ENCODE results near the gene SMYD3. TPM values are rescaled to one million over a fixed set of nuclear protein-coding genes. Genes with fewer than 3 reads are reported as not detected.

The SMYD3 gene
- total and polyA plus RNA-seq, 2 donors (not counting 1 experiment from before 2014, with no cell fraction given): 9.7 to 37.2 TPM

GRCh38 chr1:246221485-246222255 is 285.4 kb downstream of the SMYD3 start:
- Histone ChIP-seq H3K9ac (ENCODE audit: low read length) (no peak overlapping the region), H3K4me1 (ENCODE audit: control insufficient read depth in 2 of 2, insufficient read depth in 2 of 2, low read length in 2 of 2) (no peaks in the 10 kb centered on the region), H3K27ac (ENCODE audit: low read length in 2 of 2) (no peak overlapping the region), H3K9me3 (ENCODE audit: control extremely low read depth in 1 of 3, control insufficient read depth in 2 of 3, insufficient read depth in 1 of 3, low read length in 2 of 3) (peaks cover 0 to 25% (median 0%) of the 10 kb centered on the region in 3 donors), H3K4me3 (ENCODE audit: control extremely low read depth in 1 of 5, extremely low read depth in 1 of 5, insufficient read depth in 1 of 5, low read depth in 2 of 5, low read length in 4 of 5) (no peak overlapping the region), H3K79me2 (ENCODE audit: control insufficient read depth, insufficient read depth, low read length) (no peaks in the 10 kb centered on the region), H3K27me3 (replicated peaks in 1 of 4; ENCODE audit: control extremely low read depth in 1 of 4, control insufficient read depth in 3 of 4, insufficient read depth in 4 of 4, low read length in 3 of 4) (no peaks in the 10 kb centered on the region), H3K36me3 (replicated peaks in 1 of 2; ENCODE audit: control extremely low read depth in 1 of 2, control insufficient read depth in 1 of 2, extremely low read depth in 1 of 2, insufficient read depth in 2 of 2, low read length in 1 of 2) (no peaks in the 10 kb centered on the region), H4K20me1 (ENCODE audit: control insufficient read depth, insufficient read depth, low read length, poor library complexity, severe bottlenecking) (no peaks in the 10 kb centered on the region), H2AFZ (ENCODE audit: insufficient read depth, low read depth, low read length, poor library complexity, severe bottlenecking) (no peak overlapping the region), H3K4me2 (replicated peaks; ENCODE audit: low read depth, low read length, poor library complexity, severe bottlenecking) (no peak overlapping the region)
- ATAC-seq (ENCODE audit: low read depth) (no peak), DNase-seq (no peak)
- CTCF ChIA-PET: no interaction called here
- peaks cover 3% of the 10 kb centered on the region for H3K4me1 Mint-ChIP-seq
- no peaks in the 10 kb centered on the region for H3K27me3 Mint-ChIP-seq
- no peak overlapping the region for H3K27ac Mint-ChIP-seq
- POLR2A ChIA-PET: no interaction called here
- WGBS (ENCODE audit: insufficient coverage): 69% methylated on average over 13 of the region's 14 CpGs
- TF ChIP-seq CTCF (IDR thresholded peaks at IDR 0.05) (no peak), EZH2 (IDR thresholded peaks at IDR 0.05; ENCODE audit: borderline replicate concordance, insufficient read depth, low read depth, low read length, poor library complexity, severe bottlenecking) (no peak)
- no peak overlapping the region for H3K4me3 Mint-ChIP-seq
- intact Hi-C loops (cut with micrococcal nuclease): no loop called here
- no peaks in the 10 kb centered on the region for H3K9me3 Mint-ChIP-seq (ENCODE audit: insufficient read depth)

DNA sequence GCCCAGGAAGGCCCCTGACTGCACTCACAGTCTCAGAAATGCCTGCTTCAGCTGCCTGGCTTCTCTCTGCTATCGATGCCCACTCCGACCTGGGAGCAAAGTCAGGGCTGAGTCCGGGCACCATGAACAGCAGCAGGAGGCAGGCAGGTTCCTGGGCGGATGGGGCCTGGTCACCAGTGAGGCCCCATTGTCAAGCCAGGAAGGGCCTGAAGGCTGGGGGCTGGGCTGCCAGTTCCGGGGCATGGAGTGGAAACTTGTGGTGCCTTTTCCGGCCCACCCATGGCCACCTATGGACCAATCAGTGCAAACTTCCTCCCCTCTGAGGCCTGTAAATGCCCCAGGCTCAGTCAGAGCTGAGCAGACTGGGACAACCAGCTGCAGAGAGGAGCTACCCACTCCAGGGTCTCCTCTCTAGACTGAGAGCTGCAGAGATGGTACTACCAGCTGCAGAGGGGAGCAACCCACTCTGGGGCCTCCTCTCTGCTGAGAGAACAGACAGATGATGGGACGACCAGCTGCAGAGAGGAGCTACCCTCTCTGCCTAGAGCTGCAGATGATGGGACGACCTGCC is 286.5 kb downstream of the SMYD3 start:
- H3K4me2 ChIP-seq (replicated peaks; ENCODE audit: low read depth, low read length, poor library complexity, severe bottlenecking): no peak overlapping the region
- peaks cover 0 to 25% (median 0%) of the 10 kb centered on the region in 3 donors for H3K9me3 ChIP-seq (ENCODE audit: control extremely low read depth in 1 of 3, control insufficient read depth in 2 of 3, insufficient read depth in 1 of 3, low read length in 2 of 3)
- no peak overlapping the region for H3K27ac ChIP-seq (ENCODE audit: low read length in 2 of 2)
- WGBS (ENCODE audit: insufficient coverage): 97% methylated on average over 8 of the region's 8 CpGs
- H4K20me1 ChIP-seq (ENCODE audit: control insufficient read depth, insufficient read depth, low read length, poor library complexity, severe bottlenecking): no peaks in the 10 kb centered on the region
- ATAC-seq (ENCODE audit: low read depth): no peak
- H3K4me1 ChIP-seq (ENCODE audit: control insufficient read depth in 2 of 2, insufficient read depth in 2 of 2, low read length in 2 of 2): no peaks in the 10 kb centered on the region
- ChIA-PET CTCF (no interaction called here), POLR2A (no interaction called here)
- no peaks in the 10 kb centered on the region for H3K27me3 ChIP-seq (replicated peaks in 1 of 4; ENCODE audit: control extremely low read depth in 1 of 4, control insufficient read depth in 3 of 4, insufficient read depth in 4 of 4, low read length in 3 of 4)
- TF ChIP-seq EZH2 (IDR thresholded peaks at IDR 0.05; ENCODE audit: borderline replicate concordance, insufficient read depth, low read depth, low read length, poor library complexity, severe bottlenecking) (no peak), CTCF (IDR thresholded peaks at IDR 0.05) (no peak)
- H3K79me2 ChIP-seq (ENCODE audit: control insufficient read depth, insufficient read depth, low read length): no peaks in the 10 kb centered on the region
- H3K27ac Mint-ChIP-seq: no peak overlapping the region
- intact Hi-C loops (cut with micrococcal nuclease): no loop called here
- no peaks in the 10 kb centered on the region for H3K36me3 ChIP-seq (replicated peaks in 1 of 2; ENCODE audit: control extremely low read depth in 1 of 2, control insufficient read depth in 1 of 2, extremely low read depth in 1 of 2, insufficient read depth in 2 of 2, low read length in 1 of 2)
- H2AFZ ChIP-seq (ENCODE audit: insufficient read depth, low read depth, low read length, poor library complexity, severe bottlenecking): no peak overlapping the region
- DNase-seq: no peak
- H3K27me3 Mint-ChIP-seq: no peaks in the 10 kb centered on the region
- no peak overlapping the region for H3K4me3 ChIP-seq (ENCODE audit: control extremely low read depth in 1 of 5, extremely low read depth in 1 of 5, insufficient read depth in 1 of 5, low read depth in 2 of 5, low read length in 4 of 5)
- H3K9me3 Mint-ChIP-seq (ENCODE audit: insufficient read depth): no peaks in the 10 kb centered on the region
- H3K4me3 Mint-ChIP-seq: no peak overlapping the region
- H3K9ac ChIP-seq (ENCODE audit: low read length): no peak overlapping the region
- H3K4me1 Mint-ChIP-seq: peaks cover 3% of the 10 kb centered on the region
